HUES6 (cell line): ENCODE data around the gene LRRC15.

Source experiments
- H3K27ac ChIP-seq: 2 replicates; pipeline ENCODE4 v1.7.0; 2013; ENCODE audit warnings: low read depth, mild to moderate bottlenecking, low read length, inconsistent platforms
- H3K27me3 ChIP-seq: 2 replicates; pipeline ENCODE4 v1.6.1; 2013; ENCODE audit warnings: low read length; ENCODE audit not compliant: control insufficient read depth, insufficient read depth
- H3K36me3 ChIP-seq: 2 replicates; pipeline ENCODE4 v1.6.1; 2013; ENCODE audit warnings: low read length; ENCODE audit not compliant: control insufficient read depth, insufficient read depth
- H3K4me1 ChIP-seq: 2 replicates; pipeline ENCODE4 v1.6.1; 2013; ENCODE audit warnings: low read length; ENCODE audit not compliant: control insufficient read depth, insufficient read depth
- H3K4me3 ChIP-seq: 2 replicates; pipeline ENCODE4 v1.5.1; 2013; ENCODE audit warnings: low read depth, low read length
- H3K9ac ChIP-seq: one replicate; pipeline ENCODE4 v1.6.1; 2013; ENCODE audit warnings: mild to moderate bottlenecking, low read length
- H3K9me3 ChIP-seq: 2 replicates; pipeline ENCODE4 v1.6.1; 2013; ENCODE audit warnings: low read depth, low read length; ENCODE audit not compliant: control insufficient read depth, insufficient read depth

Gene LRRC15

DNA sequence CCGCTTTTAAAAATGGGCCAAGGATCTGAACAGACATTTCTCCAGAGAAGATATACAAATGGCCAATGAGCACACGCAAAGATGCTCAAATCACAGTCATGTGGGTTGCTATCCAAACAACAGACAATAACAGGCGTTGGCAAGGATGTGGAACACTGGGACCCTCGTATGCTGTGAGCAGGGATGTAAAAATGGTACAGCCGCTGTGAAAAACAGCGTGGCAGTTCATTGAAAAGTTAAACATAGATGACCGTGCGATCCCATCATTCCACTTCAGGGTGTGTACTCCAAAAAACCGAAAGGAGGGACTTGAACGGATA lies 6.7 kb upstream of the LRRC15 start:
- H3K9me3 ChIP-seq, result no peaks in the 10 kb centered on the region
- no peak overlapping the region for H3K4me3 ChIP-seq
- no peaks in the 10 kb centered on the region for H3K36me3 ChIP-seq
- no peak overlapping the region for H3K9ac ChIP-seq
- H3K4me1 ChIP-seq, result peaks cover 28% of the 10 kb centered on the region
- no peaks in the 10 kb centered on the region for H3K27me3 ChIP-seq
- no peak overlapping the region for H3K27ac ChIP-seq

DNA sequence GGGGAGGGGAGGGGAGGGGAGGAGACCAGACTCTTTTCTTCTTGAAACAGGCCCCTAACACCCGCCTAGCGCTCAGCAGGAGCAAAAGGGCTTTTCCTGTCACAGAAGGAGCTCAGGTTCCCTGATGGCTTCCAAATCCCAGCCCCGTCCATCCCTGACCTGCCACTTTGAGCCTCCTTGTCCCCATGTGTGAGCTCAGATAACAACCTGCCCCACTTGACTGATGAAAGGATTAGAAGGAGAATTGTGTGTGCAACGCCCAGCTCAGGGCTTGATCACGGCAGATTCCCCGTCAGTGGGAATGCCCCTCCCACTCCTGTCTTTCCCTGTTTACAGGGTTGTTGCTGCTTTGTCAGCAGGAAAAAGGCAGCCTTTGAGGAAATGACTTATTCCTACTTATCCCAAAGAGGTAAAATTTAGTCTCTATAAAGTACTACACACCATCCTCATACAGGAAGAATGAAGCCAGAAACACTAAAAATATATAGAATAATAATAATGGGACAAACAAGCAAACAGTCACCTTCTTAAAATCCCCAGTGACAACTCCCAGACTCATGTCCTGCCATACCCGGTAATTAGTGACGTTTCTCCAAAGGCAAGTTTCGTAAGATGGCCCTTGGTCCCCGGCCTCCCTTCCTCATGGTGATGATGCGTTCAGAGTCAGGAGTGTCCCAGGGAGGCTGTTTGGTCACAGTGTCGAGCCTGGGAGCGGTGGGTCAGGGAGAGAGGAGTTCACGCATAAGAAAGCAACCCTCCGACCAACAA lies 6.1 kb upstream of the LRRC15 start:
- peaks cover 30% of the 10 kb centered on the region for H3K4me1 ChIP-seq
- no peak overlapping the region for H3K27ac ChIP-seq
- H3K27me3 ChIP-seq, result no peaks in the 10 kb centered on the region
- H3K4me3 ChIP-seq, result peak overlapping the region; percentile 21; the same call in 1 of the 2 replicates
- no peaks in the 10 kb centered on the region for H3K9me3 ChIP-seq
- no peaks in the 10 kb centered on the region for H3K36me3 ChIP-seq
- H3K9ac ChIP-seq, result no peak overlapping the region

- H3K4me3 ChIP-seq, result no peak overlapping the region
- H3K9me3 ChIP-seq, result no peaks in the 10 kb centered on the region
- H3K36me3 ChIP-seq, result no peaks in the 10 kb centered on the region
- peaks cover 33% of the 10 kb centered on the region for H3K4me1 ChIP-seq
- H3K27me3 ChIP-seq, result no peaks in the 10 kb centered on the region
- H3K27ac ChIP-seq, result no peak overlapping the region
- no peak overlapping the region for H3K9ac ChIP-seq
Observed at GRCh38 chr3:194374935-194375334, 5.4 kb upstream of the LRRC15 start.

DNA sequence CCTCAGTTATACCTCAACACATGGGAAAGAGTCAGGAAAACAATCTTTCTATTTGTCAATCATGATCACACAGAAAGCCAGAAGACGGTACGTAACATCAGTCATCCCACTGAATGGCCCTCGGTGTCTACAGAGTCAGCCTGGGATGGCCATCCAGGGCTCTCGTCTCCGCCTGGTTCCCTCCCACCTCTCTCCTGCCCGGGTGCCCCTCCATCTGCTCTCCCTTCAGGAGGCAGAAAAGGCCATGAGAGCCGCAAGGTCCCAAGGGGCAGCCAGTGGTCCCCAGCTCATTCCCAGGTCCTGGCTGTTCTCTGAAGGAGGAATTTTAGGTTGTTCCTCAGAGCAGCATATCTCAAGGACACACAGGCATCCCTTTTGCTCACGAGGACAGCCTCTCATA lies 4.4 kb upstream of the LRRC15 start:
- Histone ChIP-seq H3K9ac (no peak overlapping the region), H3K27me3 (peaks cover 5% of the 10 kb centered on the region), H3K36me3 (no peaks in the 10 kb centered on the region), H3K27ac (no peak overlapping the region), H3K4me3 (no peak overlapping the region), H3K4me1 (peaks cover 35% of the 10 kb centered on the region), H3K9me3 (no peaks in the 10 kb centered on the region)

- no peak overlapping the region for H3K9ac ChIP-seq
- H3K9me3 ChIP-seq, result no peaks in the 10 kb centered on the region
Observed at GRCh38 chr3:194373028-194373427, 3.5 kb upstream of the LRRC15 start.

DNA sequence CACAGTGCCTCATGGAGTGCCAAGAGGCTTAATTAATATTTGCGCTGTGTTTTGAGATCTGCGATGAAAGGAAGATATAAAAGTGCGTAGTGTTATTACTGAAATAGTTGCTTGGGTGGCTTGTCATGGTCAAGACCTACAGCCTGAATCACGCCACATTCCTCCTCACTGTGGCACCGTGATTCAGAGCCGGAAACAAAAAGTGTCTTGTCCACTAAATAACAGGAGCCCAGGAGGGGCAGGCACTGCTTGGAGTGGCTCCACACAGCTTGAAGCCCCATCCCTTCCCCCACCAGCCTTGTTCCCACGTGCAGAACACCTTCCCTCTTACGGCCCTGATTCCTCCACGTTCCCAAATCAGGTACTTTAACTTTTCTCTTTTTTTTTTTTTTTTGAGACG lies 1.2 kb upstream of the LRRC15 start:
- Histone ChIP-seq H3K27me3 (peaks cover 10% of the 10 kb centered on the region), H3K4me1 (peaks cover 42% of the 10 kb centered on the region), H3K27ac (no peak overlapping the region), H3K9me3 (no peaks in the 10 kb centered on the region), H3K9ac (no peak overlapping the region), H3K4me3 (no peak overlapping the region), H3K36me3 (no peaks in the 10 kb centered on the region)

More at GRCh38 chr3:194373028-194373427, 3.5 kb upstream of the LRRC15 start:
- H3K4me1 ChIP-seq, result peaks cover 41% of the 10 kb centered on the region
- no peaks in the 10 kb centered on the region for H3K36me3 ChIP-seq
- no peak overlapping the region for H3K27ac ChIP-seq
- no peak overlapping the region for H3K4me3 ChIP-seq
- peaks cover 10% of the 10 kb centered on the region for H3K27me3 ChIP-seq

DNA sequence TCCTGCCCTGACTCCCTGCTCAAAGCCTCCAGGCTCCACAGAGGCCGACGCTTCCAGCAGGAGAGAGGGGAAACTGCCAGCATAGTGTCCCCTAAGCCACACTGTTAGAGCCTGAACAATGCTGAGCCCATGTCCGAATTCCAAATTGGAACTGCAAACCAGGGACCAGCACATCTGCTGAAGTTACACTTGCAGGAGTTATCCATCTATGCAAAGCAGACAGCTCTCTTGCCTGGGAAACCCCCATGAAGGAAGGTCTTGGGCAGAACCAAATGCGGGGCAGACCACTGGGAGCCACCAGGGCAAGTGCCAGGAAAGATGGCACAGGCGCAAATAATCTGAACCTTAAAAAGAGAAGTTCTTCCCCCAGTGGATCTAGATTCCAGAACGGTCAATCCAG lies 625 bp downstream of the LRRC15 start:
- no peak overlapping the region for H3K4me3 ChIP-seq
- no peaks in the 10 kb centered on the region for H3K9me3 ChIP-seq
- peaks cover 42% of the 10 kb centered on the region for H3K4me1 ChIP-seq
- peaks cover 10% of the 10 kb centered on the region for H3K27me3 ChIP-seq
- H3K27ac ChIP-seq, result no peak overlapping the region
- no peak overlapping the region for H3K9ac ChIP-seq
- H3K36me3 ChIP-seq, result no peaks in the 10 kb centered on the region

DNA sequence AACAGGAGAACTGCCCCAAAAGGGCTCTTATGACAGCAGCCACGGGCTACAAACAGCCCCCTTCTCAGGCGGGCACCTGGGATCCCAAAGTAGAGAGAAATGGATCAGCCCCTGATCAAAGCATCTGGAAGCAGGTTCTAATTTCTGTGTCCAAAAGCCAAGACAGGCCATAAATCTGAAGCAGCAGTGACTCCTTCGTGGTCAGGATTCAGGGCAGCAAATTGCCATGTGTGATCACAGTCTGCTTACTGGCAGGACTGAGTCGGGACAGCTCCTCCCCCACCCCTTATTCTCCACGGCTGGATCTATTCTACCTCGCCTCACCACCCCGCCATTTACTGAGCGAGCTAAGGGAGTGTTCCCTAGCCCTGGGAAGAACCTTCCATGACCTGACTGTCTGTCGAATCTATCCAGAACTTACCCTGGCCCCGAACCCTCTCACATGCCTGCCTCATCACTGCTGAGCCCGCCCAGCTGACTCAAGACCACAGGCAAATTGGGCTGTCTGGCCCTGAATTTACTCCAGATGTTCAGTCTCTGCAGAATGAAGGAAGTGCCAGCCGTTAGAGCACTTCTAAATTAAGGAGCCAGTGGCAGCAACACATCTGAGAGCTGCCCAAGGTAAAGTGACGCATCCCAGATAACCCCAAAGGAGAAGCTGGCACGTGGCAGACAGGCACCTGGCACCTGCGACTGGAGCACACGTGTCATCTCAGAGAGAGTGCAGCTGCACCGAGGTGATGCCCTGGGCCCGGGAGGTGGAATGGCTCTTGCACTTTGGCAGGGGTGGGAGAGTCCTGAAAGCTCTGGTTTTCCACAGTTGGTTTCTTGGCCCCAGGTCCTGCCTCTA lies 1.3 kb downstream of the LRRC15 start:
- H3K4me3 ChIP-seq, result no peak overlapping the region
- peaks cover 40% of the 10 kb centered on the region for H3K4me1 ChIP-seq
- H3K27me3 ChIP-seq, result peaks cover 10% of the 10 kb centered on the region
- H3K9ac ChIP-seq, result no peak overlapping the region
- H3K36me3 ChIP-seq, result no peaks in the 10 kb centered on the region
- no peaks in the 10 kb centered on the region for H3K9me3 ChIP-seq
- no peak overlapping the region for H3K27ac ChIP-seq

DNA sequence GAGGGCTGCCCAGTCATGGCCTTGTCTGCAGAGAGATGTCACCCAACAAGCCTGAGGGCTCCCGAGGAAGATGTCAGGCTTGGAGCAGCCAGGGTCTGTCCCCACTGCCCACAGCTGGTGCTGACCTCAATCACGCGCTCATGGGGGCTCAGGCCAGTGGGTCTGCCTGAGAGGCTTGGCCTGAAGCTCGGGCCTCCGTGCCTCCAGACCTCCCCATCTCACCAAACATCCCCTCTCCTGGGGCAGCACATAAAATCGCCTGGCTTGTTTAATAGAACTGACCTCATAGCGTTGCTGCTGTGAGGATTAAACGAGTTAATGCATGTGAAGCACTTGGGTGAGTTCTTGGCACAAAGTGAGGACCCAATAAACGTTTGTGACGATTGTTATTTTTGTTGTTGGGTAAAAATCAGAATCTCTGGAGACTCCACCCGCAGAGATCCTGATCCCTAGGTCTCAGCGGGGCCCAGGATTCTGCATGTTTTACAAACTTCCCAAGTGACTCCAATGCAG lies 3.5 kb downstream of the LRRC15 start:
- Histone ChIP-seq H3K27me3 (peaks cover 10% of the 10 kb centered on the region), H3K27ac (no peak overlapping the region), H3K9me3 (no peaks in the 10 kb centered on the region), H3K9ac (no peak overlapping the region), H3K36me3 (no peaks in the 10 kb centered on the region), H3K4me3 (no peak overlapping the region), H3K4me1 (peaks cover 40% of the 10 kb centered on the region)

- H3K4me1 ChIP-seq, result peaks cover 37% of the 10 kb centered on the region
- no peak overlapping the region for H3K4me3 ChIP-seq
- peaks cover 10% of the 10 kb centered on the region for H3K27me3 ChIP-seq
- H3K9me3 ChIP-seq, result no peaks in the 10 kb centered on the region
- H3K36me3 ChIP-seq, result no peaks in the 10 kb centered on the region
- no peak overlapping the region for H3K27ac ChIP-seq
- no peak overlapping the region for H3K9ac ChIP-seq
Observed at GRCh38 chr3:194365526-194365925, 4.0 kb downstream of the LRRC15 start.
